HEK293T (cell line): ENCODE data around the gene NUP42.

Experiments
- CTCF ChIA-PET: fragments of 350-600 bp; formaldehyde crosslinking; extraction: SDS; loops from one replicate; lab custom pipeline; 2021; ENCODE audit warnings: antibody characterized with exemption, inconsistent platforms; lab: Yijun Ruan, JAX
- POLR2A ChIA-PET: fragments of 350-600 bp; formaldehyde crosslinking; extraction: SDS; loops from one replicate; lab custom pipeline; 2020; ENCODE audit warnings: antibody characterized with exemption, inconsistent platforms; lab: Yijun Ruan, JAX
- DNase-seq: peaks from one replicate; pipeline ENCODE4 v3.0.0; 2012; ENCODE audit warnings: mixed read lengths; ENCODE audit errors: extremely low spot score
- ARNT ChIP-seq: fragments of 450-650 bp; IDR thresholded peaks from 2 replicates; pipeline ENCODE4 v1.6.1; 2017; ENCODE audit warnings: mild to moderate bottlenecking
- BHLHE40 ChIP-seq: fragments of 450-650 bp; IDR thresholded peaks from 2 replicates; pipeline ENCODE4 v1.6.1; 2016; ENCODE audit warnings: mild to moderate bottlenecking, moderate library complexity, borderline replicate concordance
- CTBP1 ChIP-seq: fragments of 450-650 bp; IDR thresholded peaks from 2 replicates; pipeline ENCODE4 v1.6.1; 2016; ENCODE audit warnings: borderline replicate concordance
- ELF4 ChIP-seq: fragments of 450-650 bp; IDR thresholded peaks from 2 replicates; pipeline ENCODE4 v1.6.1; 2017; ENCODE audit warnings: antibody characterized with exemption
- FOXA1 ChIP-seq: fragments of 450-650 bp; IDR thresholded peaks from 2 replicates; pipeline ENCODE4 v1.6.1; 2016; ENCODE audit warnings: mild to moderate bottlenecking
- FOXK2 ChIP-seq: fragments of 450-650 bp; IDR thresholded peaks from 2 replicates; pipeline ENCODE4 v1.6.1; 2016; ENCODE audit warnings: mild to moderate bottlenecking
- FOXM1 ChIP-seq: fragments of 450-650 bp; IDR thresholded peaks from 2 replicates; pipeline ENCODE4 v1.6.1; 2017; ENCODE audit warnings: mild to moderate bottlenecking, borderline replicate concordance
- HDGF ChIP-seq: fragments of 450-650 bp; IDR thresholded peaks from 2 replicates; pipeline ENCODE4 v1.6.1; 2017; ENCODE audit warnings: antibody characterized with exemption, borderline replicate concordance
- L3MBTL2 ChIP-seq: fragments of 450-650 bp; conservative IDR thresholded peaks from 2 replicates; pipeline ENCODE4 v1.6.1; 2016; ENCODE audit warnings: mild to moderate bottlenecking
- LEF1 ChIP-seq: fragments of 450-650 bp; IDR thresholded peaks from 2 replicates; pipeline ENCODE4 v1.6.1; 2017; ENCODE audit warnings: mild to moderate bottlenecking, borderline replicate concordance
- NFRKB ChIP-seq: fragments of 450-650 bp; IDR thresholded peaks from 2 replicates; pipeline ENCODE4 v1.6.1; 2016; ENCODE audit warnings: mild to moderate bottlenecking, moderate library complexity
- PKNOX1 ChIP-seq: fragments of 450-650 bp; IDR thresholded peaks from 2 replicates; pipeline ENCODE4 v1.6.1; 2016
- SP1 ChIP-seq: fragments of 450-650 bp; IDR thresholded peaks from 2 replicates; pipeline ENCODE4 v1.6.1; 2017
- SUZ12 ChIP-seq: fragments of 450-650 bp; IDR thresholded peaks from 2 replicates; pipeline ENCODE4 v1.6.1; 2016; ENCODE audit warnings: mild to moderate bottlenecking
- TARDBP ChIP-seq: fragments of 450-650 bp; IDR thresholded peaks from 2 replicates; pipeline ENCODE4 v1.6.1; 2016
- ZNF384 ChIP-seq: fragments of 450-650 bp; IDR thresholded peaks from 2 replicates; pipeline ENCODE4 v1.6.1; 2016

Gene NUP42, protein sequence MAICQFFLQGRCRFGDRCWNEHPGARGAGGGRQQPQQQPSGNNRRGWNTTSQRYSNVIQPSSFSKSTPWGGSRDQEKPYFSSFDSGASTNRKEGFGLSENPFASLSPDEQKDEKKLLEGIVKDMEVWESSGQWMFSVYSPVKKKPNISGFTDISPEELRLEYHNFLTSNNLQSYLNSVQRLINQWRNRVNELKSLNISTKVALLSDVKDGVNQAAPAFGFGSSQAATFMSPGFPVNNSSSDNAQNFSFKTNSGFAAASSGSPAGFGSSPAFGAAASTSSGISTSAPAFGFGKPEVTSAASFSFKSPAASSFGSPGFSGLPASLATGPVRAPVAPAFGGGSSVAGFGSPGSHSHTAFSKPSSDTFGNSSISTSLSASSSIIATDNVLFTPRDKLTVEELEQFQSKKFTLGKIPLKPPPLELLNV

DNA sequence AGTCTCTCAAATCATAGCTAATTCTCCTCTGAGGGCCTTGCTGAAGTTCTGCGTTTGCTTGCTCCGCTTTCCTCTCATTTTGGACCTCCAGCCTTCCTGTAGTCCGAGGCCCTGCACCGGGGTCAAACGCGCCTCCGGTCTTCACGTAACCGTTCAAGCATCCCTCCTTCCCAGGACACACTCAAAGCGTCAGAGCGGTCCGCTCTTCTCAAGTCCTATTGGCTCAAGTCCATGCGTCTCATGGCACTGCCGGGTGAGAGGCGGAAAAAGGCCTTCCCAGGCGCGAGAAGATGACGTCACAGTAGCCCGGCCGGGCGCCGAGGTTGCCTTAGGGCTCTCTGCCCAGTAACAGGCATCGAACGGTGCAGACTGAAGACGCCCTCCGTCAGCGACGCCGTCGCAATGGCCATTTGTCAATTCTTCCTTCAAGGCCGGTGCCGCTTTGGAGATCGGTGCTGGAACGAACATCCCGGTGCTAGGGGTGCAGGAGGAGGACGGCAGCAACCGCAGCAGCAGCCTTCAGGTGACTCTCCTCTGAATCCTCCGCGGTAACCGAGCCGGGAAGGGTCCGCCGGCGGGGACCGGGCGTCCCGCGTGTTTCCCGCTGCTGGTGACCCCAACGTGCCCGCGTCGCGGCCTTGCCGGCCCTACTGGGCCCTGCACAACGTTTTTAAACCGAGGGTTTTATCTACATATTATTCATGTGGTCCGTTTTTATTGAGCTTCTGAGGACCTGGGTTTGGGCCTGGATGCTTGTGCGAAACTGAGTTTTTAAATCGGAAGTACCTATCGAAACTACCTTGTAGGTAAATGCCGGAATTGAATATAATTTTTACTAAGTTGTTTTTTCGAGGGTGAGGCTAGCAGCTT is at the start of gene NUP42:
Gene NUP42, plus strand, starts transcription at position 365 of the 870 bp plus-strand sequence. Its CDS starts 38 bp downstream, at position 403.
- POLR2A ChIA-PET: interaction anchor here (0.7 to 2.0 kb wide), 7 partner anchors 10 to 91 kb away, joined by 3 to 28 read pairs (median 5); partner anchors contain the start of gene KLHL7
- CTCF ChIA-PET: no interaction called here
- peak; percentile 95 for DNase-seq
- no peak for TF ChIP-seq ZNF384
- TF ChIP-seq FOXA1: no peak
- TF ChIP-seq SP1: no peak
- no peak for TF ChIP-seq CTBP1
- no peak for TF ChIP-seq BHLHE40
- no peak for TF ChIP-seq SUZ12
- TF ChIP-seq ARNT: no peak
- TF ChIP-seq L3MBTL2: peak; percentile 78
- no peak for TF ChIP-seq HDGF
- peak; percentile 73 for TF ChIP-seq PKNOX1
- TF ChIP-seq LEF1: no peak; the same call in 1 of the 2 replicates
- TF ChIP-seq FOXK2: no peak
- no peak for TF ChIP-seq TARDBP
- TF ChIP-seq ELF4: peak; percentile 56; the same call in 1 of the 2 replicates
- no peak for TF ChIP-seq NFRKB
- TF ChIP-seq FOXM1: no peak

- ChIA-PET POLR2A (no interaction called here), CTCF (no interaction called here)
- TF ChIP-seq ELF4 (no peak), LEF1 (no peak), ARNT (no peak), BHLHE40 (no peak), ZNF384 (no peak), NFRKB (no peak), SUZ12 (no peak), FOXM1 (no peak), L3MBTL2 (no peak), FOXA1 (no peak)
- DNase-seq: no peak
These were observed 48.1 kb upstream of the NUP42 start for GRCh38 chr7:23133797-23134196.

DNA sequence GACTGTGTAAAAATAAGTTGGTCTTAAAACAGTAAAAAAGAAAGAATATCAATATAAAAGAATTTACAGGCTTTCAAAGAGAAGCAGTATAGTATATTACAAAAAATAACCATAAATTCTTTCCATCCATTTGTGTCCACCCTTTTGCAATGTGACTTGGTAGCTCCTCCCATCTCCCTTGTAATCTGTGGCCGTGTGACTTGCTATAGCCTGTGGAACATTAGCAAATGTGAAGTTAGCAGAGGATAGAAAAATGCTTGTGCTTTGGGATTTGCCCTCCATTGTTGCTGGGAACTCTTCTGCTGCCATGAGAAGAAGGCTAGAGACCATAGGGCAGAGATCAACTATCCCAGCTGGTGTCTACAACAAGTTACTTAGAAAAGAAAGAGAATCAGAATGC is 46.1 kb upstream of the NUP42 start:
- TF ChIP-seq NFRKB (no peak), BHLHE40 (no peak), TARDBP (no peak), HDGF (no peak), LEF1 (no peak), SP1 (no peak), FOXM1 (no peak), FOXA1 (no peak), PKNOX1 (no peak), ZNF384 (no peak), SUZ12 (no peak), ARNT (no peak), CTBP1 (no peak), L3MBTL2 (no peak), ELF4 (no peak), FOXK2 (no peak)

DNA sequence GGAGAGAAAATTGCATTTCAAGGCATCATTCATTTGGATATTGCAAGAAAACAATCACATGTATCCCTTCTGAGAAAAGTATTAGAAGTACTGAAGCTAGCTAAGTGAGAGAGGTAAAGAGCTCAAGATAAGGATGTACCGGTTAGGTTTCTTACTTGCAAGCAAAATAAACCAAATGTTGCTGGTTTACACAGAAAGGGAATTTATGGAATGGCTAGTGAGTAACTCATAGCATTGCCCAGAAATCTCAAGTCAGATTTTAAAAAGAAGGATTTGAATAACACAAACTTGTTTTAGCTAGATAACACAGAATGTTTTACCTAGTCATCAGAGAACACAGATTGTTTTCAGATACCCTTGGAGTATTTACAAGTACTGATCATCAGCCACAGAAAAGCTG is 45.6 kb upstream of the NUP42 start:
- ChIA-PET POLR2A (no interaction called here), CTCF (no interaction called here)
- TF ChIP-seq ZNF384 (no peak), SP1 (no peak), ARNT (no peak), FOXK2 (no peak), HDGF (no peak), BHLHE40 (no peak), FOXM1 (no peak), NFRKB (no peak), L3MBTL2 (no peak), PKNOX1 (no peak), FOXA1 (no peak), ELF4 (no peak), SUZ12 (no peak), LEF1 (no peak), CTBP1 (no peak)
- DNase-seq: no peak

More for the DNA sequence above, 46.1 kb upstream of the NUP42 start:
- POLR2A ChIA-PET: no interaction called here
- CTCF ChIA-PET: no interaction called here
- DNase-seq: no peak

GRCh38 chr7:23157679-23158078 is 24.2 kb upstream of the NUP42 start:
- ChIA-PET CTCF (no interaction called here), POLR2A (no interaction called here)
- DNase-seq: no peak
- no peak for TF ChIP-seq FOXK2
- TF ChIP-seq CTBP1: no peak
- no peak for TF ChIP-seq BHLHE40
- no peak for TF ChIP-seq SP1
- TF ChIP-seq FOXA1: no peak
- TF ChIP-seq HDGF: no peak
- TF ChIP-seq PKNOX1: no peak
- TF ChIP-seq NFRKB: no peak
- TF ChIP-seq ELF4: no peak
